Mononuclear cell (primary cell): ENCODE data around the gene IGF2BP3. TPM values are rescaled to one million over a fixed set of nuclear protein-coding genes. Genes with fewer than 3 reads are reported as not detected.
"Not testable (repeated sequence)": the region's sequence is repeated elsewhere in the genome, so short reads cannot be mapped to it uniquely, and the experiment has no call there.

Experiments used
- H3K27me3 ChIP-seq: 2 replicates; pipeline ENCODE4 v1.6.0; 2011; ENCODE audit warnings: low read length, control low read depth; ENCODE audit not compliant: insufficient read depth
- H3K4me1 ChIP-seq: 2 replicates; pipeline ENCODE4 v1.5.1; 2011; ENCODE audit warnings: mild to moderate bottlenecking, low read length, control low read depth; ENCODE audit not compliant: insufficient read depth
- H3K4me3 ChIP-seq: 2 replicates; pipeline ENCODE4 v1.5.1; 2011; ENCODE audit warnings: mild to moderate bottlenecking, low read length, moderate library complexity
- H3K9me3 ChIP-seq: 2 replicates; pipeline ENCODE4 v1.5.1; 2011; ENCODE audit warnings: low read depth, mild to moderate bottlenecking, control low read depth, low read length
- total RNA-seq: library from RNA; depleted of rRNA; stranded (reverse); fragments of >200 nt; gene quantifications from one replicate; pipeline ENCODE4 v1.2.3, GENCODE V29; 2012

IGF2BP3 gene
- total RNA-seq, 1 donor: 13.7 TPM

DNA sequence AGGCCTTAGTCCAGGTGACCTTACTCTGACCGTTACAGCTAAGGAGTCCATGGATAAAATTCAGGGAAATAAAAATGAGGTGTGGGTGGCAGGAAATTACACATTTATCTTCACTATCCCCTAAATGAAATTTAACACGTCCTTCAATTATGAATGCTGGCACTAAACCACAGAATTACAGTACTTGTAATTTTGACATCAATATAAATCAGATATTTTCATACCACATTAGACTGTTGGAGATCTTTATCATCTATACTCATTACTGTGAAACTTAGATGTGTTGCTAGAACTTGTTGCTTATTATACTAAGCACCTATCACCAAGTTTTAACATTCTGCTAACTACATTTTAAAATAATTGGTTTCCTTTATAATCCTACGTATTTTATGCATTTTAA lies 51.1 kb downstream of the IGF2BP3 start:
- Histone ChIP-seq H3K4me1 (no peaks in the 10 kb centered on the region), H3K27me3 (no peaks in the 10 kb centered on the region), H3K4me3 (no peak overlapping the region), H3K9me3 (no peaks in the 10 kb centered on the region)

DNA sequence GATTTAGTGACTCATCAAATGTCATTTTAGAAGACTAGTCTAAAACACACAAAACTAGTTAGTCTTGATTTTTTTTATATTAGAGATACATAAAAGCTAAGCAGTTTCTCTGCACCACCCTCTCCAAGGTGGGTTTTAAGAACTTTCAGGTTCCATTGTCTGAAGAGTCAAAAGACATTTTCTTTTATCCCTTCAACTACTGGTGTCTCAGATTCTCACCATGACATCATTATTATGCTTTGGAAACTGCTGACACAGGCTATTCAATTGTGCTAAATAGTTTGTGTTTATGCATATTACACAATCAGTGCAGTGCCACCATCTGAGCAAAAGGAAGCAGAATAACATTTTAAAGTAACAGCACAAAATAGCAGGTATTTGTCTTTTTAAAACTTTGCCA lies 52.2 kb downstream of the IGF2BP3 start:
- Histone ChIP-seq H3K27me3 (no peaks in the 10 kb centered on the region), H3K4me3 (no peak overlapping the region), H3K4me1 (no peaks in the 10 kb centered on the region), H3K9me3 (no peaks in the 10 kb centered on the region)

DNA sequence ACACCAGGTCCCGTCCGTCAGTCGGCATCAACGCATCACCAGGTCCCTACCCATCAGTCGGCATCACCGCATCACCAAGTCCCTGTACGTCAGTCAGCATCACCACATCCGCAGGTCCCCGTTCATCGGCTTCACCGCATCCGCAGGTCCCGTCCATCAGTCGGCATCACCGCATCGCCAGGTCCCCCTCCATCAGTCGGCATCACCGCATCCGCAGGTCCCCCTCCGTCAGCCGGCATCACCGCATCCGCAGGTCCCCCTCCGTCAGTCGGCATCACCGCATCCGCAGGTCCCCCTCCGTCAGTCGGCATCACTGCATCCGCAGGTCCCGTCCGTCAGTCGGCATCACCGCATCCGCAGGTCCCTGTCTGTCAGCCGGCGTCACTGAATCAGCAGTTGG lies 55.1 kb downstream of the IGF2BP3 start:
- Histone ChIP-seq H3K9me3 (no peaks in the 10 kb centered on the region), H3K4me1 (no peaks in the 10 kb centered on the region), H3K27me3 (no peaks in the 10 kb centered on the region), H3K4me3 (no peak overlapping the region)

- H3K27me3 ChIP-seq: no peaks in the 10 kb centered on the region
- no peaks in the 10 kb centered on the region for H3K9me3 ChIP-seq
- H3K4me1 ChIP-seq: no peaks in the 10 kb centered on the region
- H3K4me3 ChIP-seq: no peak overlapping the region
Measured at GRCh38 chr7:23410446-23411183, 59.7 kb downstream of the IGF2BP3 start.

DNA sequence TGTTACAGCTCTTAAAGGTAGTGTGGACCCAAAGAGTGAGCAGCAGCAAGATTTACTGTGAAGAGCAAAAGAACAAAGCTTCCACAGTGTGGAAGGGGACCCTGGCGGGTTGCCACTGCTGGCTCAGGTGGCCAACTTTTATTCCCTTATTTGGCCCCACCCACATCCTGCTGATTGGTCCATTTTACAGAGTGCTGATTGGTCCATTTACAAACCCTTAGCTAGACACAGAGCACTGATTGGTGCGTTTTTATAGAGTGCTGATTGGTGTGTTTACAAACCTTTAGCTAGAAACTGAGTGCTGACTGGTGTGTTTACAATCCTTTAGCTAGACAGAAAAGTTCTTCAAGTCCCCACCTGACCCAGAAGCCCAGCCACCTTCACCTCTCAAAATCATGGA lies 63.7 kb downstream of the IGF2BP3 start:
- H3K9me3 ChIP-seq: not testable (repeated sequence)

GRCh38 chr7:23405240-23405618 lies 65.1 kb downstream of the IGF2BP3 start:
- Histone ChIP-seq H3K27me3 (no peaks in the 10 kb centered on the region), H3K4me1 (no peaks in the 10 kb centered on the region), H3K4me3 (no peak overlapping the region), H3K9me3 (no peaks in the 10 kb centered on the region)

More for the DNA sequence above, 63.7 kb downstream of the IGF2BP3 start:
- not testable (repeated sequence) for H3K4me1 ChIP-seq, H3K4me3 ChIP-seq, H3K27me3 ChIP-seq

DNA sequence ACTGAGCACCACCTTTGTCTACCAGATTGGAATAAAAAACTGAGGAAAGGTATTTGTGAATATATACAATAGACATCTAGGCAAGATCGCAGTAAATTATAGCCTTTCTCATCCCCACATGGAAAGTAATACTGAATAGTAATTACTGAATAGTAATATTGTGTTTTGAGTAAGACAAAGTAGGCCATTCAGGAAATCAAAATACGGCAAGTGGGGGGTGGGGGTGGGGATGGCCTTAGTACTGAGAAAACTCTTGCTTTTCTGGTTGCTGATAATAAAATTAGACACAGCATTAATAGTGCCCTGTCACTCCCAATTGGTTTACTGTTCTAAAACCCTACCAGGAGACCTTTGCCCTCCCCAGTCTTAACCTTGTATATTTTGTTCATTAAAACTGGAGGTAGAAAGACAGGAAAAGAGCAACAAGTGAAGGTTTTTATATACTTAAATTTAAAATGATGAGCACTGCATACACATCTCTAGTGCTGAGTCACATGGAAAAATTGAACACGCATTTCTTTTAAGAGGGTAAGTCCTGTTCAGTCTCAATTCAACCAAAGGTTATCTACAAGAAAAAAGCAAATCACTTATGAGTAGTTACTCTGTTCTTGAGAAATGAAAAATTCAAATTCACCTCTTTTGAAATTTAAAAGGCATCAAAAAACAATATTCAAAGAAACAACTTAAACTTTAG lies 65.6 kb downstream of the IGF2BP3 start:
- no peaks in the 10 kb centered on the region for H3K9me3 ChIP-seq
- no peak overlapping the region for H3K4me3 ChIP-seq
- no peaks in the 10 kb centered on the region for H3K27me3 ChIP-seq
- H3K4me1 ChIP-seq: no peaks in the 10 kb centered on the region

DNA sequence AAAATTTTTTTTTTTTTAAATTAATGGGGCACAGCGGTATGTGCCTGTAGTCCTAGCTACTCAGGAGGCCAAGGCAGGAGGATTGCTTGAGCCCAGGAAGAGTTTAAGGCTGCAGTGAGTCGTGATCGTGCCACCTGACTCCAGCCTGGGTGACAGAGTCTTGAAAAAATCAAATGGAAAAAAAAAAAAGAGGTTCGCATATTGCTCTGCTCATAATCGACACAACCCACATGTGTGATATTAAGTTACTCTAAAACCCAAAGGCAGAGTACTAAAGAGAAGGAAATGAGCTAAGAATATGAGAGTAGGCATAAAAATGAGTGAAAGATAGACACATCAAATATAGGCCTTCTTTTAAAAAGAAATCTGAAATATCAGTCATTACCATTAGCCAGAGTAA lies 66.3 kb downstream of the IGF2BP3 start:
- Histone ChIP-seq H3K4me1 (no peaks in the 10 kb centered on the region), H3K4me3 (no peak overlapping the region), H3K27me3 (no peaks in the 10 kb centered on the region)

DNA sequence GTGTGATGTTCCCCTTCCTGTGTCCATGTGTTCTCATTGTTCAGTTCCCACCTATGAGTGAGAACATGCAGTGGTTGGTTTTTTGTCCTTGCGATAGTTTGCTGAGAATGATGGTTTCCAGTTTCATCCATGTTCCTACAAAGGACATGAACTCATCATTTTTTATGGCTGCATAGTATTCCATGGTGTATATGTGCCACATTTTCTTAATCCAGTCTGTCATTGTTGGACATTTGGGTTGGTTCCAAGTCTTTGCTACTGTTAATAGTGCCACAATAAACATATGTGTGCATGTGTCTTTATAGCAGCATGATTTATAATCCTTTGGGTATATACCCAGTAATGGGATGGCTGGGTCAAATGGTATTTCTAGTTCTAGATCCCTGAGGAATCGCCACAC lies 72.2 kb downstream of the IGF2BP3 start:
- not testable (repeated sequence) for H3K4me3 ChIP-seq, H3K27me3 ChIP-seq, H3K4me1 ChIP-seq, H3K9me3 ChIP-seq

More for the DNA sequence above, 66.3 kb downstream of the IGF2BP3 start:
- H3K9me3 ChIP-seq: no peaks in the 10 kb centered on the region

DNA sequence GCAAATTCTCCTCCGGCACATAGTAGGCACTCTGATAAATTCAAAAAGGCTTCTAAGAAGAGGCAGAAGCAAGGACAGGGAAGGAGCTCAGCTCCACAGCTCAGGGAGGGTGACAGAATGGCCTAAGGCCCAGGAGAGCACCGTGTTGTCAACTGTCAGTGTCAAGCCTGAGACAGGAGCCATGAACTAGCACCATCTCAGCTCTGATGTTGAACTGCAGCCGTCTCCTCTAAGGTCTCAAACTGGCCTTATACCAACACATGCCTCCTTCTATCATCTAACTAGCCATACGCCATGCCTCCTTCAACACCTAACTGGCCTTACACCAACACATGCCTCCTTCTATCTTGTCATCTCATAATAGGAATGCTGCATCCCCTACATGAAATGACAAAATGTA lies 73.0 kb downstream of the IGF2BP3 start:
- Histone ChIP-seq H3K9me3 (no peaks in the 10 kb centered on the region), H3K4me3 (no peak overlapping the region), H3K4me1 (no peaks in the 10 kb centered on the region), H3K27me3 (no peaks in the 10 kb centered on the region)

- H3K4me1 ChIP-seq: no peaks in the 10 kb centered on the region
- H3K4me3 ChIP-seq: no peak overlapping the region
Measured at GRCh38 chr7:23396222-23397015, 73.9 kb downstream of the IGF2BP3 start.

GRCh38 chr7:23394488-23395171 lies 75.7 kb downstream of the IGF2BP3 start:
- no peaks in the 10 kb centered on the region for H3K27me3 ChIP-seq
- H3K4me3 ChIP-seq: no peak overlapping the region
- H3K4me1 ChIP-seq: no peaks in the 10 kb centered on the region
- H3K9me3 ChIP-seq: no peaks in the 10 kb centered on the region

More at GRCh38 chr7:23396222-23397015, 73.9 kb downstream of the IGF2BP3 start:
- H3K9me3 ChIP-seq: no peaks in the 10 kb centered on the region
- H3K27me3 ChIP-seq: no peaks in the 10 kb centered on the region

- Histone ChIP-seq H3K9me3 (no peaks in the 10 kb centered on the region), H3K27me3 (no peaks in the 10 kb centered on the region), H3K4me3 (no peak overlapping the region), H3K4me1 (no peaks in the 10 kb centered on the region)
Measured at GRCh38 chr7:23393636-23394035, 76.7 kb downstream of the IGF2BP3 start.

DNA sequence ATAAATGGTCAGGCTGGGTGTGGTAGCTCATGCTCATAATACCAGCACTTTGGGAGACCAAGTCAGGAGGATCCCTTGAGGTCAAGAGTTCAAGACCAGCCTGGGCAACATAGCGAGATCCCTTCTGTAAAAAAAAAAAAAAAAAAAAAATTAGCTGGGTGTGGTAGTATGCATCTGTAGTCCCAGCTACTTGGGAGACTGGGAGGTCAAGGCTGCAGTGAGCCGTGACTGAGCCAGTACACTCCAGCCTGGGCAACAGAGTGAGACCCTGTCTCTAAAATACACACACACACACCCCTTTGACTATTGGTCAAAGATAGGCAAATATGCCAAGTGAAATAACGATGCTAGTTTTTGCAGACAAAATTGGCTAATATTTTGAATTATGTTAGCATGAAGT lies 80.6 kb downstream of the IGF2BP3 start:
- H3K4me3 ChIP-seq: no peak overlapping the region
- H3K27me3 ChIP-seq: no peaks in the 10 kb centered on the region
- H3K4me1 ChIP-seq: no peaks in the 10 kb centered on the region
- no peaks in the 10 kb centered on the region for H3K9me3 ChIP-seq

- H3K4me1 ChIP-seq: no peaks in the 10 kb centered on the region
- H3K4me3 ChIP-seq: no peak overlapping the region
- H3K27me3 ChIP-seq: no peaks in the 10 kb centered on the region
- no peaks in the 10 kb centered on the region for H3K9me3 ChIP-seq
Measured at GRCh38 chr7:23387583-23387982, 82.7 kb downstream of the IGF2BP3 start.
